GM10248 (cell line): ENCODE measurements around the gene ERBB4.
A peak's percentile ranks its signal among the peaks of the same experiment; 100 is the strongest.

ENCODE experiments used
- CTCF ChIA-PET: fragments of 300-600 bp; sonication (Branson Sonifier 250); formaldehyde crosslinking; extraction: SDS; loops from one replicate; lab custom pipeline; 2021; ENCODE audit warnings: antibody characterized with exemption; lab: Yijun Ruan, JAX
- POLR2A ChIA-PET: fragments of 350-650 bp; sonication (Branson Sonifier 250); formaldehyde crosslinking; extraction: SDS; loops from one replicate; lab custom pipeline; 2020; ENCODE audit warnings: antibody characterized with exemption; lab: Yijun Ruan, JAX
- DNase-seq: peaks from one replicate; pipeline ENCODE4 v3.0.0; 2012; ENCODE audit errors: extremely low spot score
- TF ChIP-seq, protein P1 (sequence below): IDR thresholded peaks from 2 replicates; pipeline ENCODE4 v1.5.1; 2012; ENCODE audit warnings: mild to moderate bottlenecking, low read depth; ENCODE audit errors: extremely low read depth, missing control alignments, control extremely low read depth

The ERBB4 gene

GRCh38 chr2:212538305-212539071 lies at the start of gene ERBB4:
ERBB4 (minus strand) TSS chr2:212538802; CDS start chr2:212538530, 272 bp downstream.
- ChIA-PET CTCF (no interaction called here), POLR2A (no interaction called here)
- TF ChIP-seq, protein P1, sequence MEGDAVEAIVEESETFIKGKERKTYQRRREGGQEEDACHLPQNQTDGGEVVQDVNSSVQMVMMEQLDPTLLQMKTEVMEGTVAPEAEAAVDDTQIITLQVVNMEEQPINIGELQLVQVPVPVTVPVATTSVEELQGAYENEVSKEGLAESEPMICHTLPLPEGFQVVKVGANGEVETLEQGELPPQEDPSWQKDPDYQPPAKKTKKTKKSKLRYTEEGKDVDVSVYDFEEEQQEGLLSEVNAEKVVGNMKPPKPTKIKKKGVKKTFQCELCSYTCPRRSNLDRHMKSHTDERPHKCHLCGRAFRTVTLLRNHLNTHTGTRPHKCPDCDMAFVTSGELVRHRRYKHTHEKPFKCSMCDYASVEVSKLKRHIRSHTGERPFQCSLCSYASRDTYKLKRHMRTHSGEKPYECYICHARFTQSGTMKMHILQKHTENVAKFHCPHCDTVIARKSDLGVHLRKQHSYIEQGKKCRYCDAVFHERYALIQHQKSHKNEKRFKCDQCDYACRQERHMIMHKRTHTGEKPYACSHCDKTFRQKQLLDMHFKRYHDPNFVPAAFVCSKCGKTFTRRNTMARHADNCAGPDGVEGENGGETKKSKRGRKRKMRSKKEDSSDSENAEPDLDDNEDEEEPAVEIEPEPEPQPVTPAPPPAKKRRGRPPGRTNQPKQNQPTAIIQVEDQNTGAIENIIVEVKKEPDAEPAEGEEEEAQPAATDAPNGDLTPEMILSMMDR: no peak
- DNase-seq: peak; percentile 10

DNA sequence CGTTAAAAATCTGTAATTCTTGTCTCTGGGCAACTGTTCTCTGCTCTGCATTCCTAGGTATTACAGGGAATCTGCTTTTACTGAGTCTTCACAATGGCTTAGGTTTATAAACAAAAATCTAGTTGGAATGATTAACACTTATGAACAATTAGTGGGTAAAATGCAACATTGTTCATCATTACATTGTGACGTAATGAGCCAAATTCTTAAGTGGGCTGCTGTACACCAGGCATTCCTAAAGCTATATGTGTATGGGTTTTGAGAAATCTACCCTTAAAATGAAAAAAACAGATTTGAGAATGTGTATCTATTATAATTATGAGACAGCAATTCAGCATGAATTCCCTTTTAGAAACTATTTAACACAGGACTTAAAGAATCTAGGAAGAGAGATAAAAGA lies 41.5 kb upstream of the ERBB4 start:
- ChIA-PET CTCF (no interaction called here), POLR2A (no interaction called here)
- TF ChIP-seq, protein P1: no peak
- no peak for DNase-seq

DNA sequence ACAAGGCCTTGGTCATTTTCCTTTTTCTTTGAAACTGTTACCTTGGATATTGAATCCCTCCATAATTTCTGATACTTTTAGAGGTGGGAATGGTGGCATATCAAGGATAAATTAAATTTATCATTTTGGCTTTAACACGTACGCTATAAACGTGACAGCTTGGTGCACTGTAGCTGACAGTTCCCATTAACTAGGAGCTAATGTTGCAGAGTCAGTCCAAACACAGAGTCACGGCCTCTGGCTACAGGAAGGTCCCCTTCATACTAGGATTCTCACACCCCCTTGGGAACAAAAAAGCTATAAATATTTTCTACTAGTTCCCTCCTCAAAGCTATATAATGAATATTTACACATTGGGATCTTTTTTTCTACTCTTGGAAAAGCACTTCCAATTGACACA lies 17.7 kb upstream of the ERBB4 start:
- TF ChIP-seq, protein P1: no peak
- CTCF ChIA-PET: interaction anchor here (1.1 to 3.4 kb wide), 2 partner anchors 11 to 36 kb away, joined by 3 to 19 read pairs; no protein-coding TSS in a partner anchor
- DNase-seq: no peak
- POLR2A ChIA-PET: no interaction called here

DNA sequence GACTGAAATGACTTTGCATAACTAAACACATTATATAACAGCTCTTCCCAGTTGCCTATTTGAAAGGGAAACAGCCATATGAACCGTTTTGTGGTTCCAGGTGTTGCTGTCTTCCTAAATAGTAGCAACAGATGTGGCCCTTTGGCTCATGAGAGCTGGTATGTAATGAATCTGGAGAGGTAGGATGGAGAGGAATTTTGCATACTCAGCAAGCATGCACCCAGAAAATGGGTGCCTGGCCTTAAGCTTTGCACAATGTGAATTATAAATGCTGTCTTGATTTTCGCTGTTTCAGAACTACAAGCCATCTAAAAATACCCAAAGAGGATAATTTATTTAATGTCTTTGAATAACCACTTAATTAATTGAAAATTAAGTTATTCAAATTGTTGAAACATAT lies 15.6 kb upstream of the ERBB4 start:
- ChIA-PET POLR2A (no interaction called here), CTCF (interaction anchor here (0.7 to 3.4 kb wide), 3 partner anchors 12 to 809 kb away, joined by 3 to 19 read pairs (median 4); no protein-coding TSS in a partner anchor)
- TF ChIP-seq, protein P1: no peak
- DNase-seq: no peak

GRCh38 chr2:212549941-212550340 lies 11.3 kb upstream of the ERBB4 start:
- ChIA-PET POLR2A (no interaction called here), CTCF (interaction anchor here (1.0 to 1.4 kb wide), 3 partner anchors 18 to 800 kb away, joined by 3 read pairs; no protein-coding TSS in a partner anchor)

DNA sequence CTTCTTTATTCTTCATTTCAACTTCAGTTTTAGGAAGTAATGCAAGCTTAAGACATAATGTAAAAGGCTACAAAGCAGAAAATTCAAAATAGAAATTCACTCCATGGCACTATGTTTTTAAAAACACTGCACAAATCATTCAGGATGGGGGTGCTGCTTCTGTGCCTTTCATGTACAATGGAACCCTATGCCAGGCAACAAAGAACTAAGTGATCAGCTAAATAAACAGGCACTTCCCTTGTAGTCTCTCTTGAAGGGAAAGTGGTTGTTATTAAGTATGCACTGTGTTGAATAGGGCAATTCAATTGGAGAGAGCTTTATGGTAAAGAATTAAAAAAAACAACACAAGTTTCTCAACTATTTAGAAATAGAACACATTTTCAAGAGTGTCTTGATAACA lies 10.9 kb upstream of the ERBB4 start:
- ChIA-PET CTCF (interaction anchor here (1.0 to 1.4 kb wide), 3 partner anchors 18 to 800 kb away, joined by 3 read pairs; no protein-coding TSS in a partner anchor), POLR2A (no interaction called here)
- no peak for DNase-seq
- TF ChIP-seq, protein P1: no peak

More at GRCh38 chr2:212549941-212550340, 11.3 kb upstream of the ERBB4 start:
- TF ChIP-seq, protein P1: no peak
- no peak for DNase-seq
